BJ (cell line): ENCODE measurements around the gene MGRN1. TPM values are rescaled to one million over a fixed set of nuclear protein-coding genes. Genes with fewer than 3 reads are reported as not detected.

Source experiments
- CTCF ChIA-PET: fragments of 350-600 bp; formaldehyde crosslinking; extraction: SDS; loops from one replicate; lab custom pipeline; 2021; ENCODE audit warnings: antibody characterized with exemption, inconsistent platforms; lab: Yijun Ruan, JAX
- POLR2A ChIA-PET: fragments of 300-600 bp; sonication (Branson Sonifier 250); formaldehyde crosslinking; extraction: SDS; loops from one replicate; lab custom pipeline; 2021; ENCODE audit warnings: antibody characterized with exemption; lab: Charles Lee
- DNase-seq: peaks from one replicate; pipeline ENCODE4 v3.0.0-alpha.2; 2011; ENCODE audit warnings: low read depth
- H3K27me3 ChIP-seq: 2 replicates; pipeline ENCODE4 v1.6.0; 2011; ENCODE audit warnings: low read length; ENCODE audit not compliant: control insufficient read depth, insufficient read depth
- H3K36me3 ChIP-seq: 2 replicates; pipeline ENCODE4 v1.5.1; 2011; ENCODE audit warnings: low read length; ENCODE audit not compliant: control insufficient read depth, insufficient read depth
- H3K4me3 ChIP-seq: 2 replicates; pipeline ENCODE4 v1.5.1; 2011; ENCODE audit warnings: low read depth, mild to moderate bottlenecking, control low read depth, low read length
- CTCF ChIP-seq: IDR thresholded peaks from 2 replicates; pipeline ENCODE4 v1.5.1; 2011; ENCODE audit warnings: low read depth, mild to moderate bottlenecking, control low read depth, inconsistent platforms, low read length, moderate library complexity; ENCODE audit not compliant: insufficient read depth
- polyA plus RNA-seq: library from polyadenylated mRNA; depleted of rRNA; stranded (reverse); fragments of >200 nt; gene quantifications from 2 replicates; pipeline ENCODE4 v1.2.3, GENCODE V29; 2011

The MGRN1 gene
- polyA plus RNA-seq, 1 experiment = 4.5 TPM

GRCh38 chr16:4615384-4616046 lies 9.1 kb upstream of the MGRN1 start:
- DNase-seq = no peak
- ChIA-PET CTCF (interaction anchor here (1.1 to 4.4 kb wide), 3 partner anchors 8 to 30 kb away, joined by 3 to 22 read pairs (median 3); partner anchors contain the start of gene MGRN1), POLR2A (no interaction called here)
- Histone ChIP-seq H3K27me3 (no peaks in the 10 kb centered on the region), H3K4me3 (peak overlapping the region; percentile 83), H3K36me3 (no peaks in the 10 kb centered on the region)
- no peak for TF ChIP-seq CTCF

- DNase-seq = peak; percentile 98
- no peaks in the 10 kb centered on the region for H3K36me3 ChIP-seq
- no peaks in the 10 kb centered on the region for H3K27me3 ChIP-seq
- POLR2A ChIA-PET = interaction anchor here (0.7 kb wide), 1 partner anchor 266 kb away, joined by 3 read pairs; no protein-coding TSS in a partner anchor
- TF ChIP-seq CTCF = peak; percentile 48
- H3K4me3 ChIP-seq = peak overlapping the region; percentile 67
- CTCF ChIA-PET = interaction anchor here (0.6 to 4.4 kb wide), 5 partner anchors 8 to 341 kb away, joined by 3 to 22 read pairs (median 3); partner anchors contain the start of gene MGRN1
Measured at GRCh38 chr16:4616047-4616811, 8.4 kb upstream of the MGRN1 start.

GRCh38 chr16:4617880-4618279 lies 6.7 kb upstream of the MGRN1 start:
- H3K4me3 ChIP-seq = no peak overlapping the region
- ChIA-PET CTCF (interaction anchor here (0.9 to 1.5 kb wide), 2 partner anchors 21 to 111 kb away, joined by 3 read pairs; no protein-coding TSS in a partner anchor), POLR2A (no interaction called here)
- no peaks in the 10 kb centered on the region for H3K36me3 ChIP-seq
- no peaks in the 10 kb centered on the region for H3K27me3 ChIP-seq
- no peak for TF ChIP-seq CTCF
- no peak for DNase-seq

- CTCF ChIA-PET = interaction anchor here (0.9 to 1.5 kb wide), 2 partner anchors 20 to 112 kb away, joined by 3 read pairs; no protein-coding TSS in a partner anchor
- no peaks in the 10 kb centered on the region for H3K27me3 ChIP-seq
- H3K4me3 ChIP-seq = no peak overlapping the region
- no peaks in the 10 kb centered on the region for H3K36me3 ChIP-seq
- no peak for TF ChIP-seq CTCF
- POLR2A ChIA-PET = no interaction called here
- no peak for DNase-seq
Measured at GRCh38 chr16:4618645-4619418, 5.8 kb upstream of the MGRN1 start.
